H1 (cell line): ENCODE results near the gene CEBPE. TPM values are rescaled to one million over a fixed set of nuclear protein-coding genes. Genes with fewer than 3 reads are reported as not detected.

ENCODE experiments used
- KDM5A ChIP-seq: fragments of 200-600 bp; IDR thresholded peaks from 2 replicates; pipeline ENCODE4 v1.7.1; 2012; ENCODE audit warnings: mild to moderate bottlenecking, low read length, inconsistent platforms, mixed read lengths
- RXRA ChIP-seq: IDR thresholded peaks from 2 replicates; pipeline ENCODE4 v1.6.1; 2011; ENCODE audit warnings: low read depth, mild to moderate bottlenecking, low read length, moderate library complexity; ENCODE audit not compliant: insufficient read depth
- polyA plus RNA-seq, 7 experiments: library from polyadenylated mRNA; depleted of rRNA in 3 of 7; stranded (reverse) in 5 of 7; unstranded in 2 of 7; fragments of >200 nt in 5 of 7; fragments of 200-250 nt in 2 of 7; gene quantifications; 1 replicate in 5 of 7; 2 replicates in 1 of 7; 4 replicates in 1 of 7; pipeline versions ENCODE4 v1.2.1 to v1.2.3, GENCODE V29; 2011 to 2013; ENCODE audit warnings: missing spikeins in 2 of 7, mixed read lengths in 2 of 7
- total RNA-seq: library from RNA; stranded (reverse); fragmentation: NEBNext Ultra II Directional; extraction: Animal tissue kit (Norgen Biotek cat#: 25700); gene quantifications from 2 replicates; pipeline ENCODE4 v1.2.1, GENCODE V29; 2021

Gene CEBPE
- total and polyA plus RNA-seq, 2 of the 8 experiments (the other 6 are each of a cell fraction or from before 2014, with no cell fraction given), result 0.05 TPM; not detected in 1

GRCh38 chr14:23080474-23080873 lies 38.6 kb downstream of the CEBPE start (continued):
- no peak for TF ChIP-seq RXRA
- TF ChIP-seq KDM5A, result no peak
